Measurements from ENCODE around the gene MSMO1. TPM values are rescaled to one million over a fixed set of nuclear protein-coding genes. Genes with fewer than 3 reads are reported as not detected.

The MSMO1 gene
- total and polyA plus RNA-seq, 2 of the 8 experiments (the other 6 are each of a cell fraction or from before 2014, with no cell fraction given) = 79.8 to 109 TPM

- Histone ChIP-seq H3K23me2 (ENCODE audit: low read depth, low read length) (no peaks in the 10 kb centered on the region), H3K79me2 (ENCODE audit: control insufficient read depth in 1 of 2, insufficient read depth in 2 of 2, low read length in 2 of 2) (no peaks in the 10 kb centered on the region), H2BK12ac (ENCODE audit: low read depth, low read length) (no peak overlapping the region), H3K9me3 (ENCODE audit: insufficient read depth in 2 of 2, low read depth in 1 of 2, low read length in 1 of 2) (no peaks in the 10 kb centered on the region), H3K23ac (ENCODE audit: insufficient read length) (no peak overlapping the region), H2BK20ac (ENCODE audit: low read length) (no peak overlapping the region), H3K4ac (replicated peaks; ENCODE audit: insufficient read length, low read depth, low read length) (no peak overlapping the region), H3K9ac (replicated peaks in 1 of 4; ENCODE audit: extremely low read depth in 1 of 4, low read depth in 3 of 4, low read length in 3 of 4) (no peak overlapping the region), H3K56ac (replicated peaks; ENCODE audit: insufficient read length, low read depth, low read length) (no peak overlapping the region), H3K79me1 (ENCODE audit: low read depth, low read length) (no peaks in the 10 kb centered on the region), H3K14ac (ENCODE audit: insufficient read length) (no peak overlapping the region), H3K18ac (ENCODE audit: extremely low read depth, low read length) (no peak overlapping the region), H2AFZ (ENCODE audit: low read length) (no peak overlapping the region), H3K4me3 (ENCODE audit: extremely low read depth in 1 of 4, insufficient read depth in 2 of 4, low read depth in 3 of 4, low read length in 4 of 4) (no peak overlapping the region), H3K4me1 (replicated peaks in 1 of 4; ENCODE audit: control insufficient read depth in 3 of 4, insufficient read depth in 4 of 4, low read length in 3 of 4) (no peaks in the 10 kb centered on the region), H2AK5ac (ENCODE audit: low read depth, low read length) (no peak overlapping the region), H4K5ac (ENCODE audit: insufficient read length, low read depth, low read length) (no peak overlapping the region), H4K20me1 (replicated peaks in 1 of 2; ENCODE audit: control insufficient read depth in 1 of 2, insufficient read depth in 2 of 2, low read length in 2 of 2) (no peaks in the 10 kb centered on the region), H3K27ac (ENCODE audit: low read depth, low read length) (no peak overlapping the region), H4K8ac (ENCODE audit: extremely low read depth, insufficient read depth, low read length) (no peak overlapping the region), H4K91ac (replicated peaks; ENCODE audit: insufficient read length, low read length) (no peak overlapping the region), H2BK15ac (ENCODE audit: low read length) (no peak overlapping the region), H3K27me3 (replicated peaks in 1 of 4; ENCODE audit: control insufficient read depth in 3 of 4, extremely low read depth in 1 of 4, insufficient read depth in 3 of 4, low read length in 3 of 4) (peaks cover 0 to 1% (median 0%) of the 10 kb centered on the region in 4 experiments; a peak in 1 of 7 replicates), H3K36me3 (ENCODE audit: control insufficient read depth in 2 of 4, insufficient read depth in 4 of 4, low read length in 3 of 4) (peaks cover 0 to 7% (median 2%) of the 10 kb centered on the region in 4 experiments; a peak in 2 of 8 replicates), H3K4me2 (ENCODE audit: insufficient read depth in 1 of 2, low read depth in 2 of 2, low read length in 2 of 2) (no peak overlapping the region), H2BK120ac (replicated peaks; ENCODE audit: low read depth, low read length) (no peak overlapping the region), H2BK5ac (ENCODE audit: low read depth, low read length) (no peak overlapping the region)
- ChIA-PET POLR2A (ENCODE audit: partially characterized antibody) (interaction anchor here (0.6 kb wide), 1 partner anchor 698 kb away, joined by 3 read pairs; no protein-coding TSS in a partner anchor), CTCF (ENCODE audit: partially characterized antibody) (interaction anchor here (0.8 to 1.6 kb wide), 2 partner anchors 10 to 16 kb away, joined by 3 to 4 read pairs; no protein-coding TSS in a partner anchor)
- DNase-seq (ENCODE audit: low read depth in 1 of 2, low spot score in 2 of 2) = no peak
- FAIRE-seq = no peak
- WGBS, 2 experiments (ENCODE audit: extremely low coverage in 1 of 2, insufficient coverage in 1 of 2, insufficient read length in 1 of 2, insufficient replicate concordance in 2 of 2, low coverage in 1 of 2, low lambda C conversion rate in 2 of 2, missing lambda C conversion rate in 1 of 2) = 94% methylated on average over 5 of the region's 5 CpGs; no CpG with 5 or more reads in 1 of the 2 experiments
- no peak for TF ChIP-seq SIRT6 (IDR thresholded peaks at IDR 0.05; ENCODE audit: low read length)
- no peak for TF ChIP-seq TCF12 (IDR thresholded peaks at IDR 0.05; ENCODE audit: low read depth, low read length)
- no peak for TF ChIP-seq ATF2 (IDR thresholded peaks at IDR 0.05; ENCODE audit: low read length)
- TF ChIP-seq YY1 (IDR thresholded peaks at IDR 0.05; ENCODE audit: low read depth, low read length) = no peak
- no peak for TF ChIP-seq TEAD4 (IDR thresholded peaks at IDR 0.05; ENCODE audit: low read depth, low read length)
- no peak for TF ChIP-seq RNF2 (IDR thresholded peaks at IDR 0.05; ENCODE audit: borderline replicate concordance, low read depth, low read length, missing control alignments, poor library complexity, severe bottlenecking)
- no peak for TF ChIP-seq RFX5 (IDR thresholded peaks at IDR 0.05; ENCODE audit: borderline replicate concordance, low read depth, low read length)
Observed at GRCh38 chr4:165299399-165300060, 27.9 kb upstream of the MSMO1 start.
